Smooth muscle cell (in vitro differentiated cells): ENCODE measurements around the gene IDI1. TPM values are rescaled to one million over a fixed set of nuclear protein-coding genes. Genes with fewer than 3 reads are reported as not detected.

Experiments
- DNase-seq: peaks from one replicate; lab custom pipeline; 2025; ENCODE audit not compliant: unreplicated experiment; lab: John Stamatoyannopoulos, UW
- H2AFZ ChIP-seq: fragments of 200-600 bp; sonication (generic); 2 replicates; pipeline ENCODE4 v1.6.0; 2016; ENCODE audit warnings: antibody characterized with exemption, low read depth, mild to moderate bottlenecking
- H3F3A ChIP-seq: fragments of 200-600 bp; sonication (generic); 2 replicates; pipeline ENCODE4 v1.6.0; 2017; ENCODE audit warnings: antibody characterized with exemption, low read depth
- H3K27ac ChIP-seq: fragments of 200-600 bp; sonication (generic); 2 replicates; pipeline ENCODE4 v1.5.1; 2016; ENCODE audit warnings: low read depth, mild to moderate bottlenecking
- H3K27me3 ChIP-seq: fragments of 200-600 bp; sonication (generic); 2 replicates; pipeline ENCODE4 v1.6.1; 2016; ENCODE audit warnings: low read depth, mild to moderate bottlenecking
- H3K36me3 ChIP-seq: fragments of 200-600 bp; sonication (generic); 2 replicates; pipeline ENCODE4 v1.5.1; 2016; ENCODE audit warnings: low read depth
- H3K4me1 ChIP-seq: fragments of 200-600 bp; sonication (generic); 2 replicates; pipeline ENCODE4 v1.5.1; 2016; ENCODE audit warnings: low read depth
- H3K4me2 ChIP-seq: fragments of 200-600 bp; sonication (generic); 2 replicates; pipeline ENCODE4 v1.6.0; 2016; ENCODE audit warnings: mild to moderate bottlenecking
- H3K4me3 ChIP-seq: fragments of 200-600 bp; sonication (generic); 2 replicates; pipeline ENCODE4 v1.5.1; 2016; ENCODE audit warnings: mild to moderate bottlenecking
- H3K79me2 ChIP-seq: fragments of 200-600 bp; sonication (generic); 2 replicates; pipeline ENCODE4 v1.6.0; 2016; ENCODE audit warnings: low read depth, mild to moderate bottlenecking
- H3K9ac ChIP-seq: fragments of 200-600 bp; sonication (generic); 2 replicates; pipeline ENCODE4 v1.6.0; 2016; ENCODE audit warnings: low read depth
- H3K9me3 ChIP-seq: fragments of 200-600 bp; sonication (generic); replicated peaks from 2 replicates; pipeline ENCODE4 v1.5.1; 2016; ENCODE audit warnings: low read depth
- H4K20me1 ChIP-seq: fragments of 200-600 bp; sonication (generic); 2 replicates; pipeline ENCODE4 v1.6.0; 2016; ENCODE audit warnings: low read depth
- CTCF ChIP-seq: fragments of 200-600 bp; sonication (generic); IDR thresholded peaks from 2 replicates; pipeline ENCODE4 v1.5.1; 2017; ENCODE audit warnings: borderline replicate concordance, mild to moderate bottlenecking, antibody characterized with exemption; ENCODE audit not compliant: insufficient read depth, poor library complexity, severe bottlenecking
- WGBS: methylation state at CpG from one replicate; pipeline ENCODE4 v1.1.7; 2016; ENCODE audit warnings: low lambda C conversion rate; 5-methylcytosine and 5-hydroxymethylcytosine counted together
- polyA plus RNA-seq: library from polyadenylated mRNA; unstranded; fragments of >200 nt; fragmentation: Nextera tagmentation; extraction: Ambion mirVana; gene quantifications from 2 replicates; pipeline ENCODE4 v1.2.1, GENCODE V29; 2016
- total RNA-seq: library from RNA; depleted of rRNA; stranded (reverse); fragments of >200 nt; gene quantifications from 2 replicates; pipeline ENCODE4 v1.2.3, GENCODE V29; 2014

IDI1 gene
- total and polyA plus RNA-seq, 2 experiments from 2014 or later: 142 to 165 TPM

DNA sequence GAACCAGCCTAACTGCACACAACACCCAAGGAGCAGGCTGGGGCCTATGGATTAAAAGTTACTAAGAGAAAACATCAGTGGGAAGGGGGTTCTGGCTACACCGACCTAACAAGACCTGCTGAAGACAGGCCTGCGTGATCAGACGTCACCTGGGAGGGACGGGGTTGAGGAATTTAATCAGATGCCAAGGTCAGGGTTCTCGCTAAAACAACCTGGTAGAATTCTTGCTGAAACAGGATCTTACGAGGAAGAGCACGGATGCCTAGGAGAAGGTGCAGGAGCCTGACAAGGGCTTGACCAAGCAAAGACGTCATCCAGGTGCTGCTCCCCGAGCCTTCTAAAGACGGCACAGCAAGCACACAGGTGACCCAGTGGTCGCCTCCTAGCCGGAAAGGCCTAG lies 24.8 kb downstream of the IDI1 start:
- WGBS: 97% methylated on average over 12 of the region's 12 CpGs
- H3K9ac ChIP-seq: no peak overlapping the region
- no peaks in the 10 kb centered on the region for H3K4me1 ChIP-seq
- no peak for DNase-seq
- H3K9me3 ChIP-seq: no peaks in the 10 kb centered on the region
- no peak overlapping the region for H3K27ac ChIP-seq
- no peaks in the 10 kb centered on the region for H3K36me3 ChIP-seq
- H3K27me3 ChIP-seq: no peaks in the 10 kb centered on the region
- H3K4me2 ChIP-seq: no peak overlapping the region
- no peak for TF ChIP-seq CTCF
- H3K4me3 ChIP-seq: no peak overlapping the region
- no peaks in the 10 kb centered on the region for H3K79me2 ChIP-seq
- no peaks in the 10 kb centered on the region for H4K20me1 ChIP-seq
- no peaks in the 10 kb centered on the region for H3F3A ChIP-seq
- no peak overlapping the region for H2AFZ ChIP-seq

DNA sequence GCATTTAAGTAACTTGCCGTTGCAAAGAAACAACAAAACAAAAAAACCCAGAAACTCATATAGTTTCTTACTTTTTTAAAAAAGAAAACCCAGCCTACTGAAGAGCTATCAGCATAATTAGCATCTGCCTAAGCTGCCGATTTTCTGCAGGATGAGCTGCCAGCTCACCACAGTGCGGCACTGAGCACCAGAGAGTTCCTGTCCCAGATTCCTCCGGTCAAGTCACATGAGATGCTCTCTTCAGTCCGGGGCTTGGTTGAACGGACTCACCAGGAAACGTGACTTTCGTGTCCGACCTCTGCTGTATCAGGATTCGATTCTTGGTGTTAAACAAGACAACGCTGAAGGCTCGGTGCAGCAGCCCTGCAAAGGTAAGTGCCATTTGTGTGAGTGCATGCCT lies 26.5 kb downstream of the IDI1 start:
- no peaks in the 10 kb centered on the region for H3K27me3 ChIP-seq
- 92% methylated on average over 12 of the region's 12 CpGs for WGBS
- no peaks in the 10 kb centered on the region for H3K4me1 ChIP-seq
- no peaks in the 10 kb centered on the region for H3K79me2 ChIP-seq
- no peaks in the 10 kb centered on the region for H4K20me1 ChIP-seq
- no peak overlapping the region for H3K4me3 ChIP-seq
- TF ChIP-seq CTCF: no peak
- no peak overlapping the region for H2AFZ ChIP-seq
- peaks cover 2% of the 10 kb centered on the region for H3F3A ChIP-seq
- peaks cover 5% of the 10 kb centered on the region for H3K36me3 ChIP-seq
- H3K9ac ChIP-seq: no peak overlapping the region
- H3K4me2 ChIP-seq: no peak overlapping the region
- no peak overlapping the region for H3K27ac ChIP-seq
- no peak for DNase-seq
- no peaks in the 10 kb centered on the region for H3K9me3 ChIP-seq

DNA sequence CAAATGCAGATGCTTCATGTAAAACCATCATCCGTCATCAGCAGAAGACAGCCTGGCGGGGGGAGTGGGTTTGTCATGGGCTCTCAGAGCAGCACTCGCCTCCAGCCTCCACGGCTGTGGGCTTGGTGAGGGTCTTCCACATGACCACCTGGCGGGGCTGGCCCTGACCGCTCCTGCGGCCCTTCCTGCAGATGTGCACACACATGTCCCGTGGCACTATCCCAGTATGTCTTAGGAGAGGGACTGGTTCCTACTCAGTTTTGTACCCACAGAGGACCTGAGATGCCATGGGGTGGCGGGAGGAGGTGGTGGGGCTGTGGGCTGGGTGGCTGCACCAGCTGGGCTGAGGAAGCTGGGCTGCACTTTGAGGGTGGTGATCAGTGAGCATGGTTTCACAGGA lies 28.0 kb downstream of the IDI1 start:
- WGBS: 98% methylated on average over 9 of the region's 9 CpGs
- H4K20me1 ChIP-seq: no peaks in the 10 kb centered on the region
- H3K9me3 ChIP-seq: no peaks in the 10 kb centered on the region
- H3K27me3 ChIP-seq: no peaks in the 10 kb centered on the region
- peaks cover 5% of the 10 kb centered on the region for H3F3A ChIP-seq
- H2AFZ ChIP-seq: no peak overlapping the region
- DNase-seq: no peak
- no peak overlapping the region for H3K4me2 ChIP-seq
- no peak overlapping the region for H3K9ac ChIP-seq
- no peaks in the 10 kb centered on the region for H3K79me2 ChIP-seq
- H3K4me1 ChIP-seq: no peaks in the 10 kb centered on the region
- TF ChIP-seq CTCF: no peak
- H3K4me3 ChIP-seq: no peak overlapping the region
- no peak overlapping the region for H3K27ac ChIP-seq
- H3K36me3 ChIP-seq: peaks cover 10% of the 10 kb centered on the region

- Histone ChIP-seq H3K27ac (no peak overlapping the region), H3F3A (peaks cover 5% of the 10 kb centered on the region), H2AFZ (no peak overlapping the region), H4K20me1 (no peaks in the 10 kb centered on the region), H3K9ac (no peak overlapping the region), H3K27me3 (no peaks in the 10 kb centered on the region), H3K79me2 (no peaks in the 10 kb centered on the region), H3K4me2 (no peak overlapping the region), H3K36me3 (peaks cover 10% of the 10 kb centered on the region), H3K4me1 (no peaks in the 10 kb centered on the region), H3K4me3 (no peak overlapping the region), H3K9me3 (no peaks in the 10 kb centered on the region)
- 90% methylated on average over 10 of the region's 10 CpGs for WGBS
- no peak for DNase-seq
- TF ChIP-seq CTCF: no peak
These were observed 28.5 kb downstream of the IDI1 start for GRCh38 chr10:1020460-1020859.
